ENCODE measurements around the gene SULF2.

DNA sequence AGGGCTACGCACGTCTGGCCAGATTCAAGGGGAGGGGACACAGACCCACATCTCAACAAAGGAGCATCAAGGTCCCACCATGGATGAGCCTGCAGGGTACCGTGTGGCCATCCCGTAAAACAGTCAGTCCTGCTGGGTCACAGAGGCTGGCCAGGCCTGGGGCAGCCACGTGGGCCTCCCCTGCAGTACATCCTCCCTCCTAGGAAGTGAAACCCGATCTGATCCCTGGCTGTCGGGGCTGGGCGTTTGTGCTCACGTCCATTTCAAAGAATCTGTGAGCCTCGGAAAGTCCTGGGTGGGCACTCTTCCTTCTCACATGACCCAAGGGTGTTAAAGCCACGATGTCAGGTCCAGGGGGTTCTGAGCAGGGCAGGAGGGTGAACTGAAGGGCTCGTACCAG lies 14.3 kb downstream of the SULF2 start:
- no peak for TF ChIP-seq CTCF (conservative IDR thresholded peaks at IDR 0.05; ENCODE audit: low read depth, low read length)
- TF ChIP-seq EZH2 (IDR thresholded peaks at IDR 0.05; ENCODE audit: borderline replicate concordance, low read depth, low read length, poor library complexity, severe bottlenecking) = no peak
